Fibroblast of villous mesenchyme (primary cell): ENCODE measurements around the gene SEMA5B. TPM values are rescaled to one million over a fixed set of nuclear protein-coding genes. Genes with fewer than 3 reads are reported as not detected.

Source experiments
- DNase-seq: peaks from one replicate; pipeline ENCODE4 v3.0.0-alpha.2; 2010; ENCODE audit warnings: low read depth
- H3K4me3 ChIP-seq: 2 replicates; pipeline ENCODE4 v1.5.1; 2011; ENCODE audit warnings: low read depth, mild to moderate bottlenecking, low read length
- total RNA-seq: library from RNA; depleted of rRNA; stranded (reverse); fragments of >200 nt; gene quantifications from 2 replicates; pipeline ENCODE4 v1.2.3, GENCODE V29; 2012
- TF ChIP-seq, protein P1 (sequence below): IDR thresholded peaks from 2 replicates; pipeline ENCODE4 v1.5.1; 2012; ENCODE audit warnings: low read depth, mild to moderate bottlenecking, low read length; ENCODE audit not compliant: insufficient read depth

SEMA5B gene
- total RNA-seq, 1 donor = not detected

DNA sequence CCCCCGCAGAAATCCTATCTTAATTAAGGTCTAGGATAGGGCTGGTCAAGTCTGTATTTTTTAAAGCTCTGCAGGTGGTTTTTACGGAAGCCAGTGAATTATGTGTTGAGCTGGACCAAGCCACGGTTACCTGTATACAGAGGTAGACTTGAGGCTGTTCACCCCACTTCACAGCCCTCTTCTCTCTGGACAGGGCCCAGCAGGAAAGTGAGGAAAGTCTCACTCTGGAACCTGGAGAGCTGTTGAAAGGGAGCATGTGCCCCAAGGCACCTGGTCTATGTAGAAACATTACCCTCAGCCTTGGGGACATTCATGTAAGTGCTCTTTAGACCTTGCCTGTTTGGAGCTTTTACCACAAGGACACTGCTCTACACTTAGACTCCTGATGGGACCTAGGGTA is 6.9 kb downstream of the SEMA5B start:
- TF ChIP-seq, protein P1, sequence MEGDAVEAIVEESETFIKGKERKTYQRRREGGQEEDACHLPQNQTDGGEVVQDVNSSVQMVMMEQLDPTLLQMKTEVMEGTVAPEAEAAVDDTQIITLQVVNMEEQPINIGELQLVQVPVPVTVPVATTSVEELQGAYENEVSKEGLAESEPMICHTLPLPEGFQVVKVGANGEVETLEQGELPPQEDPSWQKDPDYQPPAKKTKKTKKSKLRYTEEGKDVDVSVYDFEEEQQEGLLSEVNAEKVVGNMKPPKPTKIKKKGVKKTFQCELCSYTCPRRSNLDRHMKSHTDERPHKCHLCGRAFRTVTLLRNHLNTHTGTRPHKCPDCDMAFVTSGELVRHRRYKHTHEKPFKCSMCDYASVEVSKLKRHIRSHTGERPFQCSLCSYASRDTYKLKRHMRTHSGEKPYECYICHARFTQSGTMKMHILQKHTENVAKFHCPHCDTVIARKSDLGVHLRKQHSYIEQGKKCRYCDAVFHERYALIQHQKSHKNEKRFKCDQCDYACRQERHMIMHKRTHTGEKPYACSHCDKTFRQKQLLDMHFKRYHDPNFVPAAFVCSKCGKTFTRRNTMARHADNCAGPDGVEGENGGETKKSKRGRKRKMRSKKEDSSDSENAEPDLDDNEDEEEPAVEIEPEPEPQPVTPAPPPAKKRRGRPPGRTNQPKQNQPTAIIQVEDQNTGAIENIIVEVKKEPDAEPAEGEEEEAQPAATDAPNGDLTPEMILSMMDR = no peak
- no peak overlapping the region for H3K4me3 ChIP-seq
- no peak for DNase-seq

DNA sequence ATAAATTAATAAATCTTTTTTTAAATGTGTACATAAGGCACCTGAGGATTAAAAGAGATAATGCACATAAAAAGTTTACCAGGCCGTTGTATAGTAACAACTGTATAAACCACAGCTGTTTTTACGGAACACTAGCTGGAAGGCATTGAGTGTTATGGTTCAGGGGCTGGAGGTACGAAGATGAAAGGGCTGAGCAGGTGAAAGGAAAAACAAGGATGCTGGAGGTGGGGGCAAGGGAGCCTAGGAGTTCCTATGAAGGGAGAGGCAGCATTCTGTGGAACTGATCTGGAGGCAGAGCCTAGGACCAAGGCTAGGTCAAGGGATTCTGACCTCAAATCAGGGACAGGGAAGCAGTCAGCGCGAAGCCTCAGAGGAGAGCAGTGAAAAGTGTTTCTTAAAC is 8.0 kb downstream of the SEMA5B start:
- TF ChIP-seq, protein P1 = no peak
- DNase-seq = no peak
- H3K4me3 ChIP-seq = no peak overlapping the region

DNA sequence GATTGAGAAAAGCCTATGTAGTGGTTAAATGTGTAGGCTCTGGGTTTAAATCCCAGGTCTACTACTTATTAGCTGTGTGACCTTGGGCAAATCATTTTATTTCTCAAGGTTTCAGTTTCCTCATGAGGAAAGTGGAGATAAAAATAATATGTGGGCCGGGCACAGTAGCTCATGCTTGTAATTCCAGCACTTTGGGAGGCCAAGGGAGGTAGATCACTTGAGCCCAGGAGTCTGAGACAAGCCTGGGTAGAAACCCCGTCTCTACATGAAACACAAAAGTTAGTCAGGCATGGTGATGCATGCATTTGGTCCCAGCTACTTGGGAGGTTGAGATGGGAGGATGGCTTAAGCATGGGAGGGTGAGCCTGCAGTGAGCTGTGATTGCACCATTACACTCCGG is 8.4 kb downstream of the SEMA5B start:
- no peak for DNase-seq
- no peak overlapping the region for H3K4me3 ChIP-seq
- TF ChIP-seq, protein P1 = no peak

DNA sequence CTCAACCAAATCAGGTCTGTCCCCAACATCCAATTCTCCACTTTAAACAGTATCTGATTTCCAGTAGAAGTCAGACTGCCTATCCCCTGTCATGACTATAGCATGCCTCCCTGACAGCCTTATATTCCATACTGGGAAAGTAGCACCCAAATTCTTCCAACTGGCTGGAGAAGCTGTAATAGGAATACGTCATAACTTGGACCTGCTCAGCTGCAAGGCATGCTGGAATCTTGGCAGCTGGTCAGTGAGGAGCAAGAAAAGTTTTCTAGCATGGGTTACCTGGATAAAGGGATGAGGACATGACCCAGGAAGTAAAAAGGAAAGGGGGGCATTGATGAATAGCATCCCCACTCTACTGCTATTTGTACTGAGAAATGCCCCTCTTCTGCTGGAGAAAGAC is 8.9 kb downstream of the SEMA5B start:
- TF ChIP-seq, protein P1 = no peak
- no peak for DNase-seq

DNA sequence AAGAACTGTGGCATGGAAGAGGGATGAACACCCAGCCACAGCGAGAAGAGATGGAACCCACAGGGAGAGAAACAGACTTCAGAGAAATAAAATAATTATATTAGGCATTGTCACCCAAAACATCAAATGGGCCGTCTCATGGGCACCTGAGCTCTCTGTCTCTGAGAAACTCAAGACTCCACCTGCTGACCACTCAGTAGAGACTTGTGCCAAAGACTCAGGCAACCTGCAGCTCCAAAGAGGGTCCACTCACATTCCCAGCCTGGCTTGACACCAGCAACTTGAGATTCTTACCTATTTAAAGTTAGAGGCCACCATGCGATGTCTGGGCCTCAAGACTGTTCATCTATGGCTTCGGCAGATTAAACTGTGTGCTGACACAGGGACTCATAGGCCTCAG is 12.0 kb downstream of the SEMA5B start:
- H3K4me3 ChIP-seq = no peak overlapping the region
- TF ChIP-seq, protein P1 = peak; percentile 3
- DNase-seq = no peak

More for the DNA sequence above, 8.9 kb downstream of the SEMA5B start:
- H3K4me3 ChIP-seq = no peak overlapping the region

DNA sequence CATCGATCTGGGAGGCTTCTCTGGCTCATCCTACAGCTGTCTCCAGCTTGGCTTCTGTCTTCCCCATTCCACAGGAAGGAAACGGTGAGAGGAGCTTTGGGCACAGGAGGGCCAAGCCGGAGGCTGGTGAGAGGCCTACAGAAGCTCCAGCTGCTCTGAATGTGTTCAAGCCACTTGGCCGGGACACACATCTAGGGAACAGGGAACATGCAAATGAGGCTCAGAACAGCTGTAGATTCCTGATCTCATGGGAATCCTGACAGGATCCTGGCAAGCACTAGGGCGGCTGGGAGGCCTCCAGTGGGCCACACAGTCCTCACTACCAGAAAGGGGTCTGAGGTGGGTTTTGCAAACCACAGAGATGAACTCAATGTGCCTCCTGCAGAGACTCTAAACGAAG is 13.7 kb downstream of the SEMA5B start:
- TF ChIP-seq, protein P1 = no peak
- DNase-seq = no peak

DNA sequence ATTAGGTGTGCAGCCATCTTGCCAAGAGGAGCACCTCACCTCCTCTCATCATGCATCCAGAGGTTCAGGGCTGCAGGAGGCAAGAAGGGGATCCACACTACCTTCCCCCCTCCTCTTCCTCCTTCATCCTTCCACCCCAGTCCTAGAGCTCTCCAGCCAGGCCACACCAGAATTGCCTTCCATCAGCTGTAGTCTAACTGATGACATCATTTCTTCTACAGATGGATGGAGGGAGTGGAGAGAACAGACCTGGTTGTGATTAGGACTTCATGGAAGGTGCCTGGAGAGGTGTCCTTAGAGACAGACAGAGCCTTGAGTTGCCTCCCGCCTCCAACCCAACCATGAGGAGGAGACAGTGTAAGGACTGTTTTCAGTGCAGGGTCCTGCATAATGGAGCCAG is 14.9 kb downstream of the SEMA5B start:
- H3K4me3 ChIP-seq = no peak overlapping the region
- TF ChIP-seq, protein P1 = no peak
- no peak for DNase-seq

More for the DNA sequence above, 13.7 kb downstream of the SEMA5B start:
- H3K4me3 ChIP-seq = no peak overlapping the region
